NCI-H1105 treated with DMSO at 0.1 percent for 48 hours (cell line): ENCODE results near the gene TNK2.
"Not testable (repeated sequence)": the region's sequence is repeated elsewhere in the genome, so short reads cannot be mapped to it uniquely, and the experiment has no call there.

Source experiments
- DNase-seq: peaks from one replicate; lab custom pipeline; 2025; lab: John Stamatoyannopoulos, UW

The TNK2 gene

GRCh38 chr3:195821403-195822130, 86.8 kb downstream of the TNK2 start:
- no peak for DNase-seq

GRCh38 chr3:195820901-195821300, 87.5 kb downstream of the TNK2 start:
- no peak for DNase-seq

- no peak for DNase-seq
Measured at GRCh38 chr3:195820186-195820585, 88.2 kb downstream of the TNK2 start.

GRCh38 chr3:195818301-195818700, 90.0 kb downstream of the TNK2 start:
- DNase-seq: no peak

- DNase-seq: no peak
Measured at GRCh38 chr3:195817578-195818135, 90.7 kb downstream of the TNK2 start.

- not testable (repeated sequence) for DNase-seq
Measured at GRCh38 chr3:195816276-195816913, 92.0 kb downstream of the TNK2 start.

- no peak for DNase-seq
Measured at GRCh38 chr3:195815169-195815771, 93.1 kb downstream of the TNK2 start.

GRCh38 chr3:195813916-195814640, 94.3 kb downstream of the TNK2 start:
- DNase-seq: no peak
